Glutamatergic neuron (in vitro differentiated cells): ENCODE measurements around the gene HPS5. TPM values are rescaled to one million over a fixed set of nuclear protein-coding genes. Genes with fewer than 3 reads are reported as not detected.
"Not testable (repeated sequence)": the region's sequence is repeated elsewhere in the genome, so short reads cannot be mapped to it uniquely, and the experiment has no call there.

Experiments
- DNase-seq: peaks from one replicate; pipeline ENCODE4 v3.0.0; 2022
- H3K27ac Mint-ChIP-seq: one replicate; pipeline ENCODE4 v1.8.0; 2020; ENCODE audit warnings: mild to moderate bottlenecking, mixed read lengths, inconsistent platforms; ENCODE audit not compliant: unreplicated experiment
- H3K27me3 Mint-ChIP-seq: one replicate; pipeline ENCODE4 v1.8.0; 2020; ENCODE audit warnings: mild to moderate bottlenecking, moderate library complexity, mixed read lengths, inconsistent platforms; ENCODE audit not compliant: unreplicated experiment
- H3K36me3 Mint-ChIP-seq: one replicate; pipeline ENCODE4 v1.8.0; 2020; ENCODE audit warnings: mild to moderate bottlenecking, mixed read lengths, inconsistent platforms; ENCODE audit not compliant: unreplicated experiment
- H3K4me1 Mint-ChIP-seq: one replicate; pipeline ENCODE4 v1.8.0; 2020; ENCODE audit warnings: mild to moderate bottlenecking, low read depth, mixed read lengths, inconsistent platforms; ENCODE audit not compliant: unreplicated experiment
- H3K4me3 Mint-ChIP-seq: one replicate; pipeline ENCODE4 v1.8.0; 2020; ENCODE audit warnings: mild to moderate bottlenecking, mixed read lengths, inconsistent platforms; ENCODE audit not compliant: unreplicated experiment
- H3K9me3 Mint-ChIP-seq: one replicate; pipeline ENCODE4 v1.8.0; 2020; ENCODE audit warnings: mild to moderate bottlenecking, moderate library complexity, mixed read lengths, inconsistent platforms; ENCODE audit not compliant: unreplicated experiment
- total RNA-seq: library from RNA; stranded (reverse); fragmentation: NEBNext Ultra II Directional; extraction: Animal tissue kit (Norgen Biotek cat#: 25700); gene quantifications from one replicate; pipeline ENCODE4 v1.2.1, GENCODE V29; 2021; ENCODE audit not compliant: unreplicated experiment
- TF ChIP-seq, protein P1 (sequence below): fragments of 200-600 bp; sonication (generic); IDR thresholded peaks from one replicate; pipeline ENCODE4 v1.5.0; 2021; ENCODE audit not compliant: partially characterized antibody, unreplicated experiment

HPS5 gene
- total RNA-seq, 1 donor from 2014 or later = 17.9 TPM

DNA sequence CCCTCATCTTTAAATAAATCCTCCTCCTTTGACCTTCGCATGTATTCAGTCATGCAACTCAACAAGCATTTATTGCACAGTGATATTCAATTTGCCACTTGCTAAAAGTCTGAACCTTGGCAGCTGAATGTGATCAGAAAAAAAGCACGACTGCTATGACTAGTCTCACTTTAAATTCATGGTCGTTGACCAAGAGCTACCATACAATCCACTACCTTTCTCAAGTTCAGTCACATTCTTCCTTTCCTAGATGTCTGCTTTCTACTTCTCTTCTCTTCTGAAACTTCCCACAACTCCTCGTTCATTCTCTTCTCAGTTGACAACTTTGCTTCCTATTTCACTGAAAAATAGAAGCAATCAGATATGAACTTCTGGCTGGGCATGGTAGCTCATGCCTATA lies 57.9 kb downstream of the HPS5 start:
- no peak for DNase-seq
- Mint-ChIP-seq H3K27ac (no peak overlapping the region), H3K36me3 (no peaks in the 10 kb centered on the region), H3K9me3 (no peaks in the 10 kb centered on the region), H3K27me3 (no peaks in the 10 kb centered on the region), H3K4me3 (no peak overlapping the region), H3K4me1 (no peaks in the 10 kb centered on the region)
- TF ChIP-seq, protein P1, sequence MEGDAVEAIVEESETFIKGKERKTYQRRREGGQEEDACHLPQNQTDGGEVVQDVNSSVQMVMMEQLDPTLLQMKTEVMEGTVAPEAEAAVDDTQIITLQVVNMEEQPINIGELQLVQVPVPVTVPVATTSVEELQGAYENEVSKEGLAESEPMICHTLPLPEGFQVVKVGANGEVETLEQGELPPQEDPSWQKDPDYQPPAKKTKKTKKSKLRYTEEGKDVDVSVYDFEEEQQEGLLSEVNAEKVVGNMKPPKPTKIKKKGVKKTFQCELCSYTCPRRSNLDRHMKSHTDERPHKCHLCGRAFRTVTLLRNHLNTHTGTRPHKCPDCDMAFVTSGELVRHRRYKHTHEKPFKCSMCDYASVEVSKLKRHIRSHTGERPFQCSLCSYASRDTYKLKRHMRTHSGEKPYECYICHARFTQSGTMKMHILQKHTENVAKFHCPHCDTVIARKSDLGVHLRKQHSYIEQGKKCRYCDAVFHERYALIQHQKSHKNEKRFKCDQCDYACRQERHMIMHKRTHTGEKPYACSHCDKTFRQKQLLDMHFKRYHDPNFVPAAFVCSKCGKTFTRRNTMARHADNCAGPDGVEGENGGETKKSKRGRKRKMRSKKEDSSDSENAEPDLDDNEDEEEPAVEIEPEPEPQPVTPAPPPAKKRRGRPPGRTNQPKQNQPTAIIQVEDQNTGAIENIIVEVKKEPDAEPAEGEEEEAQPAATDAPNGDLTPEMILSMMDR = no peak

GRCh38 chr11:18262681-18263350 lies 59.1 kb downstream of the HPS5 start:
- not testable (repeated sequence) for H3K27ac Mint-ChIP-seq, H3K9me3 Mint-ChIP-seq, H3K36me3 Mint-ChIP-seq, H3K4me3 Mint-ChIP-seq, H3K4me1 Mint-ChIP-seq, DNase-seq, H3K27me3 Mint-ChIP-seq

- H3K4me1 Mint-ChIP-seq = no peaks in the 10 kb centered on the region
- H3K9me3 Mint-ChIP-seq = no peaks in the 10 kb centered on the region
- no peak overlapping the region for H3K27ac Mint-ChIP-seq
- H3K4me3 Mint-ChIP-seq = no peak overlapping the region
- H3K36me3 Mint-ChIP-seq = no peaks in the 10 kb centered on the region
- H3K27me3 Mint-ChIP-seq = no peaks in the 10 kb centered on the region
- TF ChIP-seq, protein P1 = no peak
- no peak for DNase-seq
Measured at GRCh38 chr11:18261721-18262120, 60.2 kb downstream of the HPS5 start.

- Mint-ChIP-seq H3K27me3 (peaks cover 2% of the 10 kb centered on the region), H3K9me3 (no peaks in the 10 kb centered on the region), H3K27ac (no peak overlapping the region), H3K36me3 (no peaks in the 10 kb centered on the region), H3K4me1 (no peaks in the 10 kb centered on the region), H3K4me3 (no peak overlapping the region)
- DNase-seq = no peak
- TF ChIP-seq, protein P1 = no peak
Measured at GRCh38 chr11:18259259-18259658, 62.7 kb downstream of the HPS5 start.

GRCh38 chr11:18254781-18255361 lies 67.1 kb downstream of the HPS5 start:
- TF ChIP-seq, protein P1 = no peak
- Mint-ChIP-seq H3K36me3 (no peaks in the 10 kb centered on the region), H3K9me3 (no peaks in the 10 kb centered on the region), H3K4me1 (no peaks in the 10 kb centered on the region), H3K4me3 (no peak overlapping the region), H3K27ac (no peak overlapping the region), H3K27me3 (peaks cover 4% of the 10 kb centered on the region)
- no peak for DNase-seq
